Measurements from ENCODE around the gene MAL. TPM values are rescaled to one million over a fixed set of nuclear protein-coding genes. Genes with fewer than 3 reads are reported as not detected.

MAL gene
- total RNA-seq, 2 donors from 2014 or later = 3.1 to 8.0 TPM

- DNase-seq (ENCODE audit: low spot score) = no peak
- Histone ChIP-seq H3K9me3 (no peaks in the 10 kb centered on the region), H3K27me3 (replicated peaks; ENCODE audit: insufficient read depth) (no peaks in the 10 kb centered on the region), H3K4me1 (replicated peaks) (no peaks in the 10 kb centered on the region), H3K27ac (no peak overlapping the region), H3K4me3 (no peak overlapping the region), H3K36me3 (no peaks in the 10 kb centered on the region)
- intact Hi-C loops (cut with DNase I) = no loop called here
- TF ChIP-seq POLR2AphosphoS5 (IDR thresholded peaks at IDR 0.05) = no peak
- no peak for TF ChIP-seq POLR2A (IDR thresholded peaks at IDR 0.05)
- TF ChIP-seq, protein P1, sequence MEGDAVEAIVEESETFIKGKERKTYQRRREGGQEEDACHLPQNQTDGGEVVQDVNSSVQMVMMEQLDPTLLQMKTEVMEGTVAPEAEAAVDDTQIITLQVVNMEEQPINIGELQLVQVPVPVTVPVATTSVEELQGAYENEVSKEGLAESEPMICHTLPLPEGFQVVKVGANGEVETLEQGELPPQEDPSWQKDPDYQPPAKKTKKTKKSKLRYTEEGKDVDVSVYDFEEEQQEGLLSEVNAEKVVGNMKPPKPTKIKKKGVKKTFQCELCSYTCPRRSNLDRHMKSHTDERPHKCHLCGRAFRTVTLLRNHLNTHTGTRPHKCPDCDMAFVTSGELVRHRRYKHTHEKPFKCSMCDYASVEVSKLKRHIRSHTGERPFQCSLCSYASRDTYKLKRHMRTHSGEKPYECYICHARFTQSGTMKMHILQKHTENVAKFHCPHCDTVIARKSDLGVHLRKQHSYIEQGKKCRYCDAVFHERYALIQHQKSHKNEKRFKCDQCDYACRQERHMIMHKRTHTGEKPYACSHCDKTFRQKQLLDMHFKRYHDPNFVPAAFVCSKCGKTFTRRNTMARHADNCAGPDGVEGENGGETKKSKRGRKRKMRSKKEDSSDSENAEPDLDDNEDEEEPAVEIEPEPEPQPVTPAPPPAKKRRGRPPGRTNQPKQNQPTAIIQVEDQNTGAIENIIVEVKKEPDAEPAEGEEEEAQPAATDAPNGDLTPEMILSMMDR (IDR thresholded peaks at IDR 0.05) = no peak
- 59% methylated on average over 8 of the region's 8 CpGs for WGBS
These were observed 50.1 kb downstream of the MAL start for GRCh38 chr2:95075440-95076132.

DNA sequence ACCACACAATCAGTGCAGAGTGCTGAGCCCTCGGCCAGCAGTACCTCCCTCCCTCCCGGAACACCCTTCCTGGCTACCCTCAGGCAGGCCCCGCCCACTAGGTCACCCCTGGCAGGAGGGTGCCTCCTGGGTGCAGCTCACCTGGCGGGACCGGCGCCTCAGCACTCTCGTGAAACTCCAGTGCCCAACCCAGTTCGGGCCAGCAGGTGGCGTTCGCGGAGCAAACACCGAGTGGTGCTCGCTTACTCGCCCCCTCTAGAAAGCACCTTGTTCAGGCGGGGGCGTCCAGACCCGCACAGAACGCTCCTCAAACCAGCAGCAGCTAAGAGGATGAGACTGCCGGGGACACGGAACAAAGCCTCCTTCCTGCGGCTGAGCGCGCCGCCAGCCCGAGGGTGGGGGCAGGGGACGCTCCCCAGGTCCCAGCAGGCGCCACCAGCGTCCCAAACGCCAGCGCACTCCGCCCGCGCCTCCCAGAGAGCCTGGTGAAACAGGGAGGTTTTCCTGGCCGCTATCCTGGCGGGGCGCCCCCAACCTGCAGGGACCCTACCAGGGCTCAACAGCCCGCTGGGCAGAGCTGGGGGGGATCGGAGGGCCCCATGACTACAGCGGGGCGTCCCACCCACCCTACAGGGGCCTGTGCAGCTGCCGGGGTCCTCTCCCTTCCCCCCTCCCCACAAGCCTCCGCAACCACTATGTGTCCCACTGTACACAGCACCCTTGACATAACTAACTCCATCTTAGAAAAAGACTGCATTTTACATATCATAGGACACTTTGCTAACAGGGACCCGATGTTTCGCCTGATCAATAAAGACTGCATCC, 51.4 kb downstream of the MAL start:
- H3K9me3 ChIP-seq = no peaks in the 10 kb centered on the region
- DNase-seq (ENCODE audit: low spot score) = peak; percentile 81
- intact Hi-C loops (cut with DNase I) = no loop called here
- 6% methylated on average over 44 of the region's 44 CpGs for WGBS
- peak overlapping the region; percentile 20 to 32 for H3K4me3 ChIP-seq
- H3K27me3 ChIP-seq (replicated peaks; ENCODE audit: insufficient read depth) = no peaks in the 10 kb centered on the region
- TF ChIP-seq POLR2AphosphoS5 (IDR thresholded peaks at IDR 0.05) = no peak
- TF ChIP-seq, protein P1 (IDR thresholded peaks at IDR 0.05) = peak; percentile 24 to 82 (median 59)
- H3K4me1 ChIP-seq (replicated peaks) = no peaks in the 10 kb centered on the region
- no peaks in the 10 kb centered on the region for H3K36me3 ChIP-seq
- no peak overlapping the region for H3K27ac ChIP-seq

- Histone ChIP-seq H3K4me3 (no peak overlapping the region), H3K4me1 (replicated peaks) (no peaks in the 10 kb centered on the region), H3K9me3 (no peaks in the 10 kb centered on the region), H3K27me3 (replicated peaks; ENCODE audit: insufficient read depth) (no peaks in the 10 kb centered on the region), H3K36me3 (no peaks in the 10 kb centered on the region), H3K27ac (no peak overlapping the region)
- TF ChIP-seq, protein P1 (IDR thresholded peaks at IDR 0.05) = no peak
- no peak for TF ChIP-seq POLR2A (IDR thresholded peaks at IDR 0.05)
- whole genome bisulfite sequencing = 45% methylated on average over 3 of the region's 3 CpGs
- intact Hi-C loops (cut with DNase I) = no loop called here
- DNase-seq (ENCODE audit: low spot score) = no peak
These were observed 52.0 kb downstream of the MAL start for GRCh38 chr2:95077530-95077825.

GRCh38 chr2:95077861-95078603, 52.5 kb downstream of the MAL start:
- no peak for DNase-seq (ENCODE audit: low spot score)
- Histone ChIP-seq H3K27ac (no peak overlapping the region), H3K27me3 (replicated peaks; ENCODE audit: insufficient read depth) (no peaks in the 10 kb centered on the region), H3K4me1 (replicated peaks) (no peaks in the 10 kb centered on the region), H3K36me3 (no peaks in the 10 kb centered on the region), H3K4me3 (no peak overlapping the region), H3K9me3 (no peaks in the 10 kb centered on the region)
- 79% methylated on average over 10 of the region's 10 CpGs for WGBS
- TF ChIP-seq POLR2AphosphoS5 (IDR thresholded peaks at IDR 0.05) (no peak), POLR2A (IDR thresholded peaks at IDR 0.05) (no peak)
- TF ChIP-seq, protein P1 (IDR thresholded peaks at IDR 0.05) = no peak
- intact Hi-C loops (cut with DNase I) = no loop called here

Measured in prostate gland (tissue), 2 donors.